ENCODE measurements around the gene FOXP2.
"Not testable (repeated sequence)": the region's sequence is repeated elsewhere in the genome, so short reads cannot be mapped to it uniquely, and the experiment has no call there.

Gene FOXP2

GRCh38 chr7:114504586-114504985, 90.0 kb downstream of the FOXP2 start:
- H3K36me3 Mint-ChIP-seq = no peaks in the 10 kb centered on the region
- no peak overlapping the region for H3K27ac Mint-ChIP-seq
- CTCF ChIA-PET = no interaction called here
- no peaks in the 10 kb centered on the region for H3K27me3 Mint-ChIP-seq
- H3K4me1 Mint-ChIP-seq = no peaks in the 10 kb centered on the region
- DNase-seq = no peak
- no peak overlapping the region for H3K4me3 Mint-ChIP-seq
- H3K9me3 Mint-ChIP-seq = no peaks in the 10 kb centered on the region

- Mint-ChIP-seq H3K4me1 (no peaks in the 10 kb centered on the region), H3K4me3 (no peak overlapping the region), H3K9me3 (no peaks in the 10 kb centered on the region), H3K36me3 (no peaks in the 10 kb centered on the region), H3K27me3 (no peaks in the 10 kb centered on the region), H3K27ac (no peak overlapping the region)
- no peak for DNase-seq
- CTCF ChIA-PET = no interaction called here
These were observed 92.8 kb downstream of the FOXP2 start for GRCh38 chr7:114507381-114507780.

- Mint-ChIP-seq H3K27me3 (no peaks in the 10 kb centered on the region), H3K36me3 (no peaks in the 10 kb centered on the region), H3K9me3 (no peaks in the 10 kb centered on the region), H3K4me1 (no peaks in the 10 kb centered on the region), H3K27ac (no peak overlapping the region), H3K4me3 (no peak overlapping the region)
- no peak for DNase-seq
- CTCF ChIA-PET = no interaction called here
These were observed 93.5 kb downstream of the FOXP2 start for GRCh38 chr7:114508086-114508485.

- not testable (repeated sequence) for H3K27me3 Mint-ChIP-seq
These were observed 96.2 kb downstream of the FOXP2 start for GRCh38 chr7:114510824-114511223.

GRCh38 chr7:114519240-114519639, 104.6 kb downstream of the FOXP2 start:
- Mint-ChIP-seq H3K4me3 (no peak overlapping the region), H3K27ac (no peak overlapping the region), H3K4me1 (no peaks in the 10 kb centered on the region), H3K27me3 (no peaks in the 10 kb centered on the region), H3K9me3 (peaks cover 1% of the 10 kb centered on the region), H3K36me3 (no peaks in the 10 kb centered on the region)
- CTCF ChIA-PET = no interaction called here
- DNase-seq = no peak

More at GRCh38 chr7:114510824-114511223, 96.2 kb downstream of the FOXP2 start:
- H3K4me3 Mint-ChIP-seq, H3K9me3 Mint-ChIP-seq, DNase-seq, CTCF ChIA-PET, H3K4me1 Mint-ChIP-seq, H3K36me3 Mint-ChIP-seq, H3K27ac Mint-ChIP-seq: not testable (repeated sequence)

- Mint-ChIP-seq H3K27me3 (no peaks in the 10 kb centered on the region), H3K36me3 (no peaks in the 10 kb centered on the region), H3K4me3 (no peak overlapping the region), H3K9me3 (no peaks in the 10 kb centered on the region), H3K27ac (no peak overlapping the region), H3K4me1 (no peaks in the 10 kb centered on the region)
- CTCF ChIA-PET = no interaction called here
- no peak for DNase-seq
These were observed 107.5 kb downstream of the FOXP2 start for GRCh38 chr7:114522081-114522480.

GRCh38 chr7:114527589-114527988, 113.0 kb downstream of the FOXP2 start:
- H3K4me3 Mint-ChIP-seq = no peak overlapping the region
- DNase-seq = no peak
- no peaks in the 10 kb centered on the region for H3K4me1 Mint-ChIP-seq
- no peaks in the 10 kb centered on the region for H3K27me3 Mint-ChIP-seq
- CTCF ChIA-PET = no interaction called here
- H3K36me3 Mint-ChIP-seq = no peaks in the 10 kb centered on the region
- H3K27ac Mint-ChIP-seq = no peak overlapping the region
- H3K9me3 Mint-ChIP-seq = no peaks in the 10 kb centered on the region

- H3K4me3 Mint-ChIP-seq = no peak overlapping the region
- no peak overlapping the region for H3K27ac Mint-ChIP-seq
- no peaks in the 10 kb centered on the region for H3K9me3 Mint-ChIP-seq
- no peaks in the 10 kb centered on the region for H3K36me3 Mint-ChIP-seq
- no peaks in the 10 kb centered on the region for H3K27me3 Mint-ChIP-seq
- no peaks in the 10 kb centered on the region for H3K4me1 Mint-ChIP-seq
- CTCF ChIA-PET = no interaction called here
- no peak for DNase-seq
These were observed 115.5 kb downstream of the FOXP2 start for GRCh38 chr7:114530057-114530611.

- Mint-ChIP-seq H3K36me3 (no peaks in the 10 kb centered on the region), H3K27me3 (no peaks in the 10 kb centered on the region), H3K4me3 (no peak overlapping the region), H3K27ac (no peak overlapping the region), H3K9me3 (no peaks in the 10 kb centered on the region), H3K4me1 (no peaks in the 10 kb centered on the region)
- CTCF ChIA-PET = no interaction called here
- no peak for DNase-seq
These were observed 116.7 kb downstream of the FOXP2 start for GRCh38 chr7:114531326-114531725.

- Mint-ChIP-seq H3K4me3 (no peak overlapping the region), H3K4me1 (no peaks in the 10 kb centered on the region), H3K9me3 (no peaks in the 10 kb centered on the region), H3K36me3 (no peaks in the 10 kb centered on the region), H3K27me3 (no peaks in the 10 kb centered on the region), H3K27ac (no peak overlapping the region)
- CTCF ChIA-PET = interaction anchor here (0.7 kb wide), 1 partner anchor 1867 kb away, joined by 3 read pairs; no protein-coding TSS in a partner anchor
- DNase-seq = no peak
These were observed 118.5 kb downstream of the FOXP2 start for GRCh38 chr7:114533131-114533530.

- no peak for DNase-seq
- CTCF ChIA-PET = no interaction called here
- Mint-ChIP-seq H3K27me3 (no peaks in the 10 kb centered on the region), H3K9me3 (no peaks in the 10 kb centered on the region), H3K4me1 (no peaks in the 10 kb centered on the region), H3K4me3 (no peak overlapping the region), H3K36me3 (no peaks in the 10 kb centered on the region), H3K27ac (no peak overlapping the region)
These were observed 120.3 kb downstream of the FOXP2 start for GRCh38 chr7:114534953-114535352.

- Mint-ChIP-seq H3K4me3 (no peak overlapping the region), H3K27ac (no peak overlapping the region), H3K36me3 (no peaks in the 10 kb centered on the region), H3K9me3 (no peaks in the 10 kb centered on the region), H3K4me1 (no peaks in the 10 kb centered on the region), H3K27me3 (no peaks in the 10 kb centered on the region)
- CTCF ChIA-PET = no interaction called here
- DNase-seq = no peak
These were observed 125.0 kb downstream of the FOXP2 start for GRCh38 chr7:114539575-114539974.

GRCh38 chr7:114540291-114540690, 125.7 kb downstream of the FOXP2 start:
- no peaks in the 10 kb centered on the region for H3K4me1 Mint-ChIP-seq
- no peak overlapping the region for H3K4me3 Mint-ChIP-seq
- no peaks in the 10 kb centered on the region for H3K9me3 Mint-ChIP-seq
- CTCF ChIA-PET = no interaction called here
- H3K36me3 Mint-ChIP-seq = no peaks in the 10 kb centered on the region
- no peak for DNase-seq
- no peak overlapping the region for H3K27ac Mint-ChIP-seq
- H3K27me3 Mint-ChIP-seq = no peaks in the 10 kb centered on the region

- DNase-seq, H3K4me3 Mint-ChIP-seq, H3K27ac Mint-ChIP-seq, H3K9me3 Mint-ChIP-seq, H3K27me3 Mint-ChIP-seq, H3K36me3 Mint-ChIP-seq, H3K4me1 Mint-ChIP-seq, CTCF ChIA-PET: not testable (repeated sequence)
These were observed 132.7 kb downstream of the FOXP2 start for GRCh38 chr7:114547346-114547745.

GRCh38 chr7:114548081-114548980, 133.7 kb downstream of the FOXP2 start:
- no peaks in the 10 kb centered on the region for H3K27me3 Mint-ChIP-seq
- no peak overlapping the region for H3K4me3 Mint-ChIP-seq
- H3K27ac Mint-ChIP-seq = no peak overlapping the region
- H3K9me3 Mint-ChIP-seq = no peaks in the 10 kb centered on the region
- DNase-seq = no peak
- no peaks in the 10 kb centered on the region for H3K4me1 Mint-ChIP-seq
- CTCF ChIA-PET = no interaction called here
- no peaks in the 10 kb centered on the region for H3K36me3 Mint-ChIP-seq

Data from activated naive CD4-positive, alpha-beta T cell treated with anti-CD3 and anti-CD28 coated beads, Interleukin-2, amount 10 ng/mL, durations not matched to agents 7 days and 5 days (primary cell).